Measurements from ENCODE around the gene PRCP.

- no peak for TF ChIP-seq CTCF (conservative IDR thresholded peaks at IDR 0.05; ENCODE audit: low read depth, low read length)
- TF ChIP-seq EZH2 (IDR thresholded peaks at IDR 0.05; ENCODE audit: borderline replicate concordance, low read depth, low read length, poor library complexity, severe bottlenecking): no peak
Measured at GRCh38 chr11:82944198-82944597, 44.0 kb upstream of the PRCP start.
